OCI-LY7 (cell line): ENCODE results near the gene RABEPK.

ENCODE experiments used
- CTCF ChIP-seq: fragments of 200-600 bp; sonication (generic); conservative IDR thresholded peaks from 2 replicates; pipeline ENCODE4 v1.5.1; 2014; ENCODE audit warnings: mild to moderate bottlenecking, antibody characterized with exemption, low read length, moderate library complexity, mixed read lengths
- EZH2phosphoT487 ChIP-seq: fragments of 200-600 bp; sonication (generic); IDR thresholded peaks from 2 replicates; pipeline ENCODE4 v1.6.1; 2018; ENCODE audit warnings: low read depth, borderline replicate concordance, mild to moderate bottlenecking, mixed run types, antibody characterized with exemption, low read length, moderate library complexity, mixed read lengths

GRCh38 chr9:125151730-125152129 is 48.6 kb upstream of the RABEPK start:
- TF ChIP-seq CTCF (no peak), EZH2phosphoT487 (no peak)
